HG02840 (cell line): ENCODE data around the gene LSM14B.
"Not testable (repeated sequence)": the region's sequence is repeated elsewhere in the genome, so short reads cannot be mapped to it uniquely, and the experiment has no call there.

Experiments
- ATAC-seq: cut with Tn5 transposase; IDR thresholded peaks from one replicate; pipeline ENCODE4 v1.9.1; 2021; ENCODE audit warnings: mild to moderate bottlenecking, moderate library complexity, moderate number of reproducible peaks; ENCODE audit not compliant: unreplicated experiment, low FRiP score

Gene LSM14B

GRCh38 chr20:62143957-62144825 is 21.9 kb downstream of the LSM14B start:
- ATAC-seq: peak; percentile 19

GRCh38 chr20:62145688-62146018 is 23.4 kb downstream of the LSM14B start:
- no peak for ATAC-seq

GRCh38 chr20:62146019-62146755 is 23.9 kb downstream of the LSM14B start:
- ATAC-seq: no peak

- ATAC-seq: no peak
Measured at GRCh38 chr20:62147125-62147524, 24.9 kb downstream of the LSM14B start.

GRCh38 chr20:62147528-62147927 is 25.3 kb downstream of the LSM14B start:
- ATAC-seq: no peak

- ATAC-seq: not testable (repeated sequence)
Measured at GRCh38 chr20:62148383-62148782, 26.1 kb downstream of the LSM14B start.

- no peak for ATAC-seq
Measured at GRCh38 chr20:62148908-62149314, 26.6 kb downstream of the LSM14B start.

GRCh38 chr20:62149532-62150309 is 27.4 kb downstream of the LSM14B start:
- ATAC-seq: no peak

- ATAC-seq: no peak
Measured at GRCh38 chr20:62150310-62150575, 28.0 kb downstream of the LSM14B start.

- ATAC-seq: no peak
Measured at GRCh38 chr20:62151225-62151624, 28.9 kb downstream of the LSM14B start.

GRCh38 chr20:62151835-62152364 is 29.6 kb downstream of the LSM14B start:
- ATAC-seq: no peak

GRCh38 chr20:62155428-62156253 is 33.4 kb downstream of the LSM14B start:
- no peak for ATAC-seq

- ATAC-seq: no peak
Measured at GRCh38 chr20:62156254-62156556, 33.9 kb downstream of the LSM14B start.

GRCh38 chr20:62156592-62157386 is 34.5 kb downstream of the LSM14B start:
- ATAC-seq: no peak

- no peak for ATAC-seq
Measured at GRCh38 chr20:62157387-62158087, 35.3 kb downstream of the LSM14B start.

GRCh38 chr20:62158088-62158400 is 35.8 kb downstream of the LSM14B start:
- ATAC-seq: no peak

GRCh38 chr20:62158541-62158940 is 36.3 kb downstream of the LSM14B start:
- no peak for ATAC-seq

- no peak for ATAC-seq
Measured at GRCh38 chr20:62159052-62159451, 36.8 kb downstream of the LSM14B start.

GRCh38 chr20:62159839-62160238 is 37.6 kb downstream of the LSM14B start:
- ATAC-seq: no peak
